Osteoblast (primary cell): ENCODE measurements around the gene ARL15. TPM values are rescaled to one million over a fixed set of nuclear protein-coding genes. Genes with fewer than 3 reads are reported as not detected.
A peak's percentile ranks its signal among the peaks of the same experiment; 100 is the strongest.

Source experiments
- DNase-seq: peaks from one replicate; pipeline ENCODE4 v3.0.0; 2011; ENCODE audit warnings: low spot score, mixed read lengths; ENCODE audit not compliant: insufficient read length; ENCODE audit errors: missing footprints
- H2AFZ ChIP-seq: 2 replicates; pipeline ENCODE4 v1.6.0; 2011; ENCODE audit warnings: mild to moderate bottlenecking, low read length
- H3K27ac ChIP-seq: 2 replicates; pipeline ENCODE4 v1.5.1; 2011; ENCODE audit warnings: mild to moderate bottlenecking, low read depth, low read length, moderate library complexity
- H3K27me3 ChIP-seq: 2 replicates; pipeline ENCODE4 v1.6.0; 2012; ENCODE audit warnings: mild to moderate bottlenecking, control low read depth, inconsistent platforms, low read length, moderate library complexity; ENCODE audit not compliant: insufficient read depth
- H3K36me3 ChIP-seq: 2 replicates; pipeline ENCODE4 v1.5.1; 2011; ENCODE audit warnings: mild to moderate bottlenecking, low read length, control low read depth, moderate library complexity; ENCODE audit not compliant: insufficient read depth
- H3K4me1 ChIP-seq: 2 replicates; pipeline ENCODE4 v1.5.1; 2011; ENCODE audit warnings: mild to moderate bottlenecking, low read length, control low read depth, moderate library complexity; ENCODE audit not compliant: insufficient read depth
- H3K4me2 ChIP-seq: 2 replicates; pipeline ENCODE4 v1.6.0; 2011; ENCODE audit warnings: mild to moderate bottlenecking, low read length; ENCODE audit not compliant: insufficient read depth
- H3K4me3 ChIP-seq: fragments of 200-600 bp; sonication (generic); 3 replicates; pipeline ENCODE4 v1.5.1; 2012; ENCODE audit warnings: mild to moderate bottlenecking, low read length, inconsistent platforms; ENCODE audit not compliant: insufficient read depth
- H3K79me2 ChIP-seq: 2 replicates; pipeline ENCODE4 v1.6.0; 2012; ENCODE audit warnings: mild to moderate bottlenecking, low read length, control low read depth, inconsistent platforms; ENCODE audit not compliant: insufficient read depth
- H3K9me3 ChIP-seq: 2 replicates; pipeline ENCODE4 v1.5.1; 2011; ENCODE audit warnings: low read depth, low read length, control low read depth
- H4K20me1 ChIP-seq: 2 replicates; pipeline ENCODE4 v1.6.0; 2012; ENCODE audit warnings: mild to moderate bottlenecking, low read length, control low read depth; ENCODE audit not compliant: insufficient read depth
- CTCF ChIP-seq: IDR thresholded peaks from 2 replicates; pipeline ENCODE4 v1.5.1; 2011; ENCODE audit warnings: mild to moderate bottlenecking, low read depth, low read length, moderate library complexity; ENCODE audit errors: extremely low read depth
- total RNA-seq: library from RNA; depleted of rRNA; stranded (reverse); fragments of >200 nt; gene quantifications from 2 replicates; pipeline ENCODE4 v1.2.3, GENCODE V29; 2012

ARL15 gene
- total RNA-seq, 1 donor: 25.3 TPM

- Histone ChIP-seq H2AFZ (no peak overlapping the region), H3K79me2 (no peaks in the 10 kb centered on the region), H3K4me3 (no peak overlapping the region), H3K36me3 (no peaks in the 10 kb centered on the region), H3K27ac (no peak overlapping the region), H3K4me2 (no peak overlapping the region), H4K20me1 (no peaks in the 10 kb centered on the region), H3K27me3 (no peaks in the 10 kb centered on the region), H3K9me3 (no peaks in the 10 kb centered on the region), H3K4me1 (no peaks in the 10 kb centered on the region)
- DNase-seq: no peak
- no peak for TF ChIP-seq CTCF
Measured at GRCh38 chr5:53943938-53944337, 366.4 kb downstream of the ARL15 start.

- no peak overlapping the region for H2AFZ ChIP-seq
- H3K9me3 ChIP-seq: no peaks in the 10 kb centered on the region
- no peaks in the 10 kb centered on the region for H4K20me1 ChIP-seq
- no peaks in the 10 kb centered on the region for H3K36me3 ChIP-seq
- H3K4me3 ChIP-seq: no peak overlapping the region
- H3K4me1 ChIP-seq: no peaks in the 10 kb centered on the region
- H3K79me2 ChIP-seq: no peaks in the 10 kb centered on the region
- no peak overlapping the region for H3K4me2 ChIP-seq
- H3K27me3 ChIP-seq: no peaks in the 10 kb centered on the region
- H3K27ac ChIP-seq: no peak overlapping the region
- no peak for TF ChIP-seq CTCF
- peak; percentile 8 for DNase-seq
Measured at GRCh38 chr5:53942724-53943123, 367.6 kb downstream of the ARL15 start.

- Histone ChIP-seq H3K4me3 (no peak overlapping the region), H2AFZ (no peak overlapping the region), H3K79me2 (no peaks in the 10 kb centered on the region), H3K9me3 (no peaks in the 10 kb centered on the region), H3K4me1 (no peaks in the 10 kb centered on the region), H4K20me1 (no peaks in the 10 kb centered on the region), H3K4me2 (no peak overlapping the region), H3K36me3 (no peaks in the 10 kb centered on the region), H3K27me3 (no peaks in the 10 kb centered on the region), H3K27ac (no peak overlapping the region)
- no peak for TF ChIP-seq CTCF
- no peak for DNase-seq
Measured at GRCh38 chr5:53940921-53941320, 369.5 kb downstream of the ARL15 start.

- Histone ChIP-seq H3K27ac (no peak overlapping the region), H3K36me3 (no peaks in the 10 kb centered on the region), H3K79me2 (no peaks in the 10 kb centered on the region), H3K4me3 (no peak overlapping the region), H3K27me3 (no peaks in the 10 kb centered on the region), H3K4me2 (no peak overlapping the region), H3K4me1 (peaks cover 5% of the 10 kb centered on the region), H2AFZ (no peak overlapping the region), H3K9me3 (no peaks in the 10 kb centered on the region), H4K20me1 (no peaks in the 10 kb centered on the region)
- TF ChIP-seq CTCF: no peak
- no peak for DNase-seq
Measured at GRCh38 chr5:53937467-53937866, 372.9 kb downstream of the ARL15 start.
